K562 (cell line): ENCODE results near the gene IGFL1. TPM values are rescaled to one million over a fixed set of nuclear protein-coding genes. Genes with fewer than 3 reads are reported as not detected.

Experiments
- ATAC-seq: fragments of 200-7000 bp; cut with Tn5 transposase; 3 replicates; pipeline ENCODE4 v1.9.1; 2020; ENCODE audit warnings: moderate library complexity
- BruUV-seq: library from RNA; stranded (reverse); fragments of 400-500 nt; replicated peaks from 2 replicates; lab custom pipeline; 2021; lab: Mats Ljungman, UMichigan
- CTCF ChIA-PET: fragments of 300-600 bp; formaldehyde crosslinking; extraction: SDS; loops from one replicate; lab custom pipeline; 2021; ENCODE audit warnings: low intra/inter-chr PET ratio; lab: Yijun Ruan, JAX
- POLR2A ChIA-PET: fragments of 300-600, 350-650 bp; sonication (Branson Sonifier 250); formaldehyde crosslinking; extraction: SDS; loops from one replicate; lab custom pipeline; 2021; ENCODE audit warnings: antibody characterized with exemption, inconsistent platforms; lab: Yijun Ruan, JAX
- DNase-seq, 4 experiments: peaks; one replicate each; pipeline versions ENCODE4 v3.0.0 to v3.0.0-alpha.2; 2011 to 2018; ENCODE audit warnings: low spot score in 3 of 4, mixed read lengths in 3 of 4; ENCODE audit errors: extremely low read depth in 1 of 4
- FAIRE-seq: peaks from 2 replicates; lab custom pipeline; 2011; peaks lifted over from hg19 to GRCh38; lab: Jason Lieb, UNC
- H2AFZ ChIP-seq: 2 replicates; pipeline ENCODE4 v1.6.0; 2011; ENCODE audit warnings: low read depth, low read length, control low read depth, inconsistent platforms
- H3K27ac ChIP-seq: fragments of 200-600 bp; 3 replicates; pipeline ENCODE4 v1.8.0; 2011; ENCODE audit warnings: low read depth, mild to moderate bottlenecking, control low read depth, inconsistent platforms, low read length, moderate library complexity, mixed read lengths; ENCODE audit errors: extremely low read depth
- H3K27me3 ChIP-seq, 2 experiments: fragments of 300-600 bp in 1 of 2; 2 replicates in 1 of 2; 3 replicates in 1 of 2; pipeline versions ENCODE4 v1.6.0 to v1.8.0; 2011; ENCODE audit warnings: inconsistent platforms in 2 of 2, low read length in 2 of 2, mild to moderate bottlenecking in 1 of 2, mixed read lengths in 1 of 2, moderate library complexity in 1 of 2; ENCODE audit not compliant: control insufficient read depth in 2 of 2, insufficient read depth in 2 of 2
- H3K36me3 ChIP-seq: fragments of 300-600 bp; 3 replicates; pipeline ENCODE4 v1.8.0; 2011; ENCODE audit warnings: mild to moderate bottlenecking, low read length, inconsistent platforms; ENCODE audit not compliant: control insufficient read depth, insufficient read depth
- H3K4me1 ChIP-seq, 2 experiments: fragments of 200-600 bp in 1 of 2; replicated peaks in 1 of 2; 2 replicates in 1 of 2; 3 replicates in 1 of 2; pipeline versions ENCODE4 v1.5.1 to v1.8.0; 2011; ENCODE audit warnings: inconsistent platforms in 2 of 2, low read length in 2 of 2, mild to moderate bottlenecking in 1 of 2, mixed read lengths in 1 of 2, moderate library complexity in 1 of 2; ENCODE audit not compliant: control insufficient read depth in 2 of 2, insufficient read depth in 2 of 2
- H3K4me2 ChIP-seq: 2 replicates; pipeline ENCODE4 v1.6.1; 2011; ENCODE audit warnings: low read length, control low read depth, inconsistent platforms, mixed read lengths; ENCODE audit not compliant: insufficient read depth
- H3K4me3 ChIP-seq: fragments of 200-600 bp; sonication (generic), shearing (Covaris generic); 2 replicates; pipeline ENCODE4 v1.5.1; 2016; ENCODE audit warnings: control low read depth, inconsistent platforms
- H3K79me2 ChIP-seq: fragments of 200-600 bp; 3 replicates; pipeline ENCODE4 v1.8.0; 2011; ENCODE audit warnings: low read length, inconsistent platforms; ENCODE audit not compliant: control insufficient read depth, insufficient read depth
- H3K9ac ChIP-seq, 2 experiments: 2 replicates each; pipeline versions ENCODE4 v1.6.0 to v1.6.1; 2011; ENCODE audit warnings: low read depth in 2 of 2, low read length in 2 of 2, control low read depth in 1 of 2, inconsistent platforms in 1 of 2, mild to moderate bottlenecking in 1 of 2, mixed read lengths in 1 of 2; ENCODE audit not compliant: insufficient read depth in 1 of 2
- H3K9me1 ChIP-seq: one replicate; pipeline ENCODE4 v1.6.0; 2011; ENCODE audit warnings: inconsistent platforms, mild to moderate bottlenecking, low read length, moderate library complexity; ENCODE audit not compliant: control insufficient read depth, insufficient read depth
- H3K9me3 ChIP-seq: replicated peaks from 2 replicates; pipeline ENCODE4 v1.5.1; 2011; ENCODE audit warnings: low read depth, low read length, inconsistent platforms; ENCODE audit not compliant: control insufficient read depth, insufficient read depth
- H4K20me1 ChIP-seq: replicated peaks from 2 replicates; pipeline ENCODE4 v1.6.1; 2011; ENCODE audit warnings: low read length, inconsistent platforms, mixed read lengths; ENCODE audit not compliant: control insufficient read depth, insufficient read depth
- BCL6 ChIP-seq: fragments of 250-450 bp; sonication (Bioruptor Pico); IDR thresholded peaks from 2 replicates; pipeline ENCODE4 v1.4.0; 2020
- EZH2 ChIP-seq: IDR thresholded peaks from 2 replicates; pipeline ENCODE4 v1.6.1; 2012; ENCODE audit warnings: low read depth, mild to moderate bottlenecking, inconsistent platforms, low read length, borderline replicate concordance
- HMGN3 ChIP-seq: IDR thresholded peaks from 2 replicates; pipeline ENCODE4 v1.6.1; 2011; ENCODE audit warnings: borderline replicate concordance, low read depth, mild to moderate bottlenecking, mixed read lengths, low read length; ENCODE audit not compliant: insufficient read length; ENCODE audit errors: extremely low read depth
- KAT8 ChIP-seq: fragments of 450-650 bp; IDR thresholded peaks from 2 replicates; pipeline ENCODE4 v1.6.1; 2016; ENCODE audit warnings: low read depth, mild to moderate bottlenecking
- MXD1 ChIP-seq: fragments of 250-450 bp; sonication (Bioruptor Pico); IDR thresholded peaks from 2 replicates; pipeline ENCODE4 v1.8.0; 2021; ENCODE audit warnings: borderline replicate concordance, mild to moderate bottlenecking, moderate library complexity; ENCODE audit not compliant: poor library complexity, severe bottlenecking
- NCOA4 ChIP-seq: fragments of 450-650 bp; IDR thresholded peaks from 2 replicates; pipeline ENCODE4 v1.6.1; 2018; ENCODE audit warnings: mild to moderate bottlenecking; ENCODE audit not compliant: partially characterized antibody
- NUFIP1 ChIP-seq: fragments of 450-650 bp; IDR thresholded peaks from 2 replicates; pipeline ENCODE4 v1.6.1; 2018; ENCODE audit not compliant: partially characterized antibody
- PURB ChIP-seq: sonication (generic); formaldehyde crosslinking; IDR thresholded peaks from 2 replicates; pipeline ENCODE4 v1.9.0; 2021; ENCODE audit warnings: low read depth, mild to moderate bottlenecking, missing genetic modification reagents
- RBM25 ChIP-seq: fragments of 200-400 bp; formaldehyde crosslinking; IDR thresholded peaks from 2 replicates; pipeline ENCODE4 v1.6.1; 2018; ENCODE audit warnings: low read length, low read depth, moderate library complexity; ENCODE audit not compliant: severe bottlenecking
- RBM39 ChIP-seq: fragments of 200-400 bp; formaldehyde crosslinking; optimal IDR thresholded peaks from 2 replicates; pipeline ENCODE3; 2018; ENCODE audit warnings: low read depth, low read length
- SMC3 ChIP-seq: conservative IDR thresholded peaks from 2 replicates; pipeline ENCODE4 v1.6.1; 2011; ENCODE audit warnings: low read depth, low read length, improper control_type of control experiment; ENCODE audit not compliant: insufficient read depth
- SPI1 ChIP-seq: IDR thresholded peaks from 2 replicates; pipeline ENCODE4 v1.6.1; 2011; ENCODE audit warnings: low read depth, low read length, control low read depth, borderline replicate concordance
- TBP ChIP-seq: optimal IDR thresholded peaks from 2 replicates; pipeline ENCODE3; 2011; ENCODE audit warnings: low read depth, low read length, improper control_type of control experiment
- TSC22D4 ChIP-seq: fragments of 450-650 bp; IDR thresholded peaks from 2 replicates; pipeline ENCODE4 v1.6.1; 2016; ENCODE audit warnings: missing genetic modification characterization, missing biosample characterization, control low read depth
- ZEB2 ChIP-seq: fragments of 450-650 bp; IDR thresholded peaks from 2 replicates; pipeline ENCODE4 v1.6.1; 2016
- WGBS: fragments of 100-300 bp; shearing (Covaris generic); methylation state at CpG from one replicate; pipeline ENCODE4 v1.1.6; 2016; ENCODE audit warnings: low coverage, mixed read lengths; ENCODE audit not compliant: insufficient coverage; ENCODE audit errors: missing lambda C conversion rate; 5-methylcytosine and 5-hydroxymethylcytosine counted together
- in situ Hi-C: fragments of 300-500 bp; cut with MboI; formaldehyde crosslinking; loops from 4 replicates; pipeline ENCODE4 v1.15.0; 2018; ENCODE audit warnings: inconsistent platforms, mixed read lengths
- intact Hi-C: fragments of 100-400 bp; cut with micrococcal nuclease; formaldehyde crosslinking; loops from 2 replicates; pipeline ENCODE4 v1.14.2; 2022
- polyA plus RNA-seq, 8 experiments: library from polyadenylated mRNA; depleted of rRNA in 4 of 8; stranded (reverse) in 5 of 8; unstranded in 3 of 8; fragments of >200 nt; fragmentation: Nextera tagmentation in 2 of 8; fragmentation: Illumina TruSeq in 1 of 8; extraction: Ambion mirVana in 2 of 8; extraction: Trizol in 1 of 8; gene quantifications; 2 replicates each; pipeline versions ENCODE4 v1.2.1 to v1.2.3, GENCODE V29; 2011 to 2014; ENCODE audit warnings: inconsistent platforms in 1 of 8, missing spikeins in 1 of 8
- total RNA-seq, 7 experiments: library from RNA; depleted of rRNA in 6 of 7; stranded (reverse); fragments of >200 nt in 6 of 7; fragmentation: Illumina TruSeq in 2 of 7; extraction: Trizol in 2 of 7; gene quantifications; 2 replicates each; pipeline versions ENCODE4 v1.2.1 to v1.2.3, GENCODE V29; 2011 to 2021; ENCODE audit warnings: low replicate concordance in 1 of 7
- TF ChIP-seq, protein P1 (sequence below): sonication (generic); IDR thresholded peaks from 2 replicates; pipeline ENCODE4 v1.6.1; 2016

The IGFL1 gene
- total and polyA plus RNA-seq, 9 of the 15 experiments (the other 6 are each of a cell fraction or from before 2014, with no cell fraction given) = not detected

DNA sequence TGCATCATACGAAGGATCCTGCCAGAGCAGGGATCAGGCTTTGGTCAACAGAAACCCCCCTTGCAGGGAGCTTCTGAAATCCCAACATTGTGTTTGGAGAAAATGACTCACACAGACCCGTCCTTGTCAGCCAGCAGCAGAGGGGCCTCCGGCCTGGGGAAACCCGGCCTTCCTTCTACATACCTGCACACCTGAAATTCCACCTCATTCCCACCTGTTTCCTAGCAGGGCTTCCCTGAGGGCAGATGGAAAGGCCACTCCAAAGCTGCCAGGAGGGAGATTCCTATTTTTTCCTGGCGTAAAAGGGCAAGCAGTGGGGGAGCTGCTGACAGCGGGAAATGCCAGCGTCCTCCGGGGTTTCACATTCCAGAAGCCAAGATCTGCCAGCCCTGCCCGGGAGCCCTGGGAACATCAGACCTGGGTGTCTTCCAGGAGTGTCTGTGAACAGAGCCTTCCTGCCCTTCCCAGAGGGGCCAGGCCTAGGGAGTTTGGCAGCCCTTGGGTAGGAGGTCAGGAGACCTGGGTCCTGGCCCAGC lies 3.0 kb upstream of the IGFL1 start:
- ATAC-seq (no peak), DNase-seq (no peak), FAIRE-seq (no peak)
- WGBS = 0% methylated on average over 9 of the region's 9 CpGs
- H3K4me3 ChIP-seq = no peak overlapping the region
- H3K9me1 ChIP-seq = no peaks in the 10 kb centered on the region
- no peak overlapping the region for H3K27ac ChIP-seq
- H3K36me3 ChIP-seq = no peaks in the 10 kb centered on the region
- no TSS peak for BruUV-seq
- H2AFZ ChIP-seq = no peak overlapping the region
- no peak overlapping the region for H3K9ac ChIP-seq
- CTCF ChIA-PET = no interaction called here
- no peaks in the 10 kb centered on the region for H3K79me2 ChIP-seq
- H4K20me1 ChIP-seq = peaks cover 4% of the 10 kb centered on the region; the same call in 1 of the 2 replicates
- TF ChIP-seq HMGN3 = no peak
- TF ChIP-seq TBP = no peak
- H3K9me3 ChIP-seq = no peaks in the 10 kb centered on the region
- H3K27me3 ChIP-seq = peaks cover 0 to 66% of the 10 kb centered on the region in 2 experiments; a peak in 2 of 5 replicates
- intact Hi-C loops (no loop called here), in situ Hi-C loops (no loop called here)
- H3K4me2 ChIP-seq = no peak overlapping the region
- no peaks in the 10 kb centered on the region for H3K4me1 ChIP-seq
- POLR2A ChIA-PET = no interaction called here

DNA sequence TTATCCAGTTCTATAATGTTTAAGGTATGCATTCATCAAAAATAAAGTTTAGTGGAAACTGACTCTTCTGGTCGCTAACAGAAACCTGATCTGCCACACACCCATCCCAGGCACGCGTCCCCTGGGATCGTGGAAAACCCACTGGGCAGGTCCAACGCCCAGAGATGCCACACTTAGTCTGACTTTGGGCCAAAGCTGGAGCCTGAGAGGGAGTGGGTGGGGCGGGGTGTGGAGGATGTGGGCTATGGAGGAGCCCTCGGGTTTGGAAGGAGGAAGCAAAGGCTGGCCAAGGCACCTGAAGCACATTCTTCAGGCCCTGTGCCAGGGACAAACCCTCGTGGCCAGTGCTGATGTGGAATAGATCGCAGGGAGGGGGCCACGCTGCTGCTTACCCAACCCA lies 2.5 kb downstream of the IGFL1 start:
- intact Hi-C loops (no loop called here), in situ Hi-C loops (no loop called here)
- WGBS = under 1% methylated on average over 10 of the region's 10 CpGs
- ATAC-seq (no peak), DNase-seq (no peak), FAIRE-seq (no peak)
- no TSS peak for BruUV-seq
- Histone ChIP-seq H3K27ac (no peak overlapping the region), H3K27me3 (peaks cover 0 to 47% of the 10 kb centered on the region in 2 experiments; a peak in 2 of 5 replicates), H3K4me3 (no peak overlapping the region), H3K9me3 (no peaks in the 10 kb centered on the region), H3K36me3 (no peaks in the 10 kb centered on the region), H3K4me1 (no peaks in the 10 kb centered on the region; a peak in 1 of 5 replicates), H4K20me1 (peaks cover 4% of the 10 kb centered on the region; the same call in 1 of the 2 replicates), H3K4me2 (no peak overlapping the region), H3K79me2 (no peaks in the 10 kb centered on the region), H3K9ac (no peak overlapping the region), H2AFZ (no peak overlapping the region)
- ChIA-PET CTCF (no interaction called here), POLR2A (no interaction called here)
- TF ChIP-seq, protein P1, sequence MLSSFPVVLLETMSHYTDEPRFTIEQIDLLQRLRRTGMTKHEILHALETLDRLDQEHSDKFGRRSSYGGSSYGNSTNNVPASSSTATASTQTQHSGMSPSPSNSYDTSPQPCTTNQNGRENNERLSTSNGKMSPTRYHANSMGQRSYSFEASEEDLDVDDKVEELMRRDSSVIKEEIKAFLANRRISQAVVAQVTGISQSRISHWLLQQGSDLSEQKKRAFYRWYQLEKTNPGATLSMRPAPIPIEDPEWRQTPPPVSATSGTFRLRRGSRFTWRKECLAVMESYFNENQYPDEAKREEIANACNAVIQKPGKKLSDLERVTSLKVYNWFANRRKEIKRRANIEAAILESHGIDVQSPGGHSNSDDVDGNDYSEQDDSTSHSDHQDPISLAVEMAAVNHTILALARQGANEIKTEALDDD = no peak
- TF ChIP-seq RBM39 (no peak), EZH2 (no peak), KAT8 (no peak), RBM25 (no peak), TBP (no peak), PURB (CRISPR knock-in tag) (no peak), TSC22D4 (tag) (no peak), NCOA4 (no peak), NUFIP1 (no peak), ZEB2 (no peak), MXD1 (no peak), SMC3 (no peak), SPI1 (no peak), BCL6 (no peak)
- TF ChIP-seq, all 486 proteins: peak for 0
- no peaks in the 10 kb centered on the region for H3K9me1 ChIP-seq
